Nephron (organoid): ENCODE results near the gene NMU.
A peak's percentile ranks its signal among the peaks of the same experiment; 100 is the strongest.

Experiments
- H3K27ac Mint-ChIP-seq, 3 experiments: 2 replicates each; pipeline ENCODE4 v1.8.0; 2020; ENCODE audit warnings: mixed read lengths in 3 of 3, mild to moderate bottlenecking in 2 of 3, moderate library complexity in 1 of 3
- H3K27me3 Mint-ChIP-seq: 2 replicates; pipeline ENCODE4 v1.8.0; 2021; ENCODE audit warnings: low read depth, mild to moderate bottlenecking, moderate library complexity, mixed read lengths
- H3K36me3 Mint-ChIP-seq: 2 replicates; pipeline ENCODE4 v1.8.0; 2020; ENCODE audit warnings: low read depth, mixed read lengths
- H3K4me1 Mint-ChIP-seq: 2 replicates; pipeline ENCODE4 v1.8.0; 2020; ENCODE audit warnings: mixed read lengths
- H3K4me3 Mint-ChIP-seq, 3 experiments: 2 replicates each; pipeline ENCODE4 v1.8.0; 2020; ENCODE audit warnings: mild to moderate bottlenecking in 3 of 3, mixed read lengths in 3 of 3, moderate library complexity in 2 of 3
- H3K9me3 Mint-ChIP-seq: 2 replicates; pipeline ENCODE4 v1.8.0; 2020; ENCODE audit warnings: mixed read lengths
- CTCF ChIP-seq, 3 experiments: fragments of 200-600 bp; sonication (generic); IDR thresholded peaks; one replicate each; pipeline ENCODE4 v1.5.0; 2021; ENCODE audit warnings: antibody characterized with exemption in 3 of 3; ENCODE audit not compliant: unreplicated experiment in 3 of 3

The NMU gene

GRCh38 chr4:55609393-55609866 is 26.7 kb downstream of the NMU start:
- Mint-ChIP-seq H3K36me3 (no peaks in the 10 kb centered on the region), H3K9me3 (no peaks in the 10 kb centered on the region), H3K4me1 (peaks cover 14% of the 10 kb centered on the region), H3K27ac (peak overlapping the region in 1 of 3 experiments; percentile 13), H3K27me3 (no peaks in the 10 kb centered on the region), H3K4me3 (no peak overlapping the region)
- no peak for TF ChIP-seq CTCF (IDR thresholded peaks at IDR 0.05; ENCODE audit: unreplicated experiment in 3 of 3)

- Mint-ChIP-seq H3K4me1 (peaks cover 14% of the 10 kb centered on the region), H3K36me3 (no peaks in the 10 kb centered on the region), H3K27me3 (no peaks in the 10 kb centered on the region), H3K27ac (no peak overlapping the region), H3K9me3 (no peaks in the 10 kb centered on the region), H3K4me3 (no peak overlapping the region)
- TF ChIP-seq CTCF (IDR thresholded peaks at IDR 0.05; ENCODE audit: unreplicated experiment in 3 of 3), result no peak
Measured at GRCh38 chr4:55608591-55608990, 27.5 kb downstream of the NMU start.

- TF ChIP-seq CTCF (IDR thresholded peaks at IDR 0.05; ENCODE audit: unreplicated experiment in 3 of 3), result no peak
- Mint-ChIP-seq H3K4me3 (no peak overlapping the region), H3K27me3 (no peaks in the 10 kb centered on the region), H3K9me3 (no peaks in the 10 kb centered on the region), H3K27ac (no peak overlapping the region), H3K36me3 (no peaks in the 10 kb centered on the region), H3K4me1 (peaks cover 14% of the 10 kb centered on the region)
Measured at GRCh38 chr4:55604996-55605395, 31.1 kb downstream of the NMU start.

DNA sequence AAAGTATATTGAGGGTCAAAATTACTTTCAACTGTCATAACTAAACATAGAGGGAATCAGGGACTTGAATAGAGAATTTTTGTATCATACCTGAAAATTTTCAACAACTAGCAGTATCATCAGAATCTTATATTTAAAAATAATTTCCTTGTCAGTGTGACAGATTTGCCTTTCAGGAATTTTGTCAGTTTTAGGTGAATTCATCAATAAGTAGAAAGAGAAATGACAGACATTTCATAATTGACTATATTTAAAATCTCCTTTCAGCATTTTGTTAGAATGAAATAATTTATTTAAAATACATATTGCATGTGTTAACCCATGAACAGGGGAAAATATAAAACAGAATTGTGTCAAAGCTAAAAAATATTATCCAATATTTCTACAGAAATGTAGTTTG is 35.5 kb downstream of the NMU start:
- H3K27me3 Mint-ChIP-seq, result no peaks in the 10 kb centered on the region
- TF ChIP-seq CTCF (IDR thresholded peaks at IDR 0.05; ENCODE audit: unreplicated experiment in 3 of 3), result no peak
- no peaks in the 10 kb centered on the region for H3K9me3 Mint-ChIP-seq
- no peak overlapping the region for H3K4me3 Mint-ChIP-seq
- peaks cover 8% of the 10 kb centered on the region for H3K4me1 Mint-ChIP-seq
- no peak overlapping the region for H3K27ac Mint-ChIP-seq
- no peaks in the 10 kb centered on the region for H3K36me3 Mint-ChIP-seq

DNA sequence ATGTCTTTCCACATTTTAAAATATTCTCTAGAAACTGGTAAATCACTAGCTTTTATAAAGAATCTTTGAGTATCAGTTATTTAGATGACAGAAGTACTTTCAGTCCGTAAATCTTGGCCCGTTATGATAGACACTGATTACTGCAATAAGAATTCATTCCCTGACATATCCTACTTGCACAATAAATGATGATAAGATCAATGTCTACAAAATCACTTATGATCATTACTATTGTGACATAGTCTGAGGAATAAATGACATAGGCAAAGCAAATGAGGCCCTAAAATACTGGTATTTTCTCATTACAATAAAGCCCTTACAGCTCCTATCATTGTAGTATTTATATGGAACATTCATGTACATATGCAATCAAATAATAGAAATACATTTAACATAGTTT is 37.5 kb downstream of the NMU start:
- H3K4me3 Mint-ChIP-seq, result no peak overlapping the region
- H3K27ac Mint-ChIP-seq, result no peak overlapping the region
- H3K27me3 Mint-ChIP-seq, result no peaks in the 10 kb centered on the region
- no peaks in the 10 kb centered on the region for H3K36me3 Mint-ChIP-seq
- H3K9me3 Mint-ChIP-seq, result no peaks in the 10 kb centered on the region
- no peaks in the 10 kb centered on the region for H3K4me1 Mint-ChIP-seq
- no peak for TF ChIP-seq CTCF (IDR thresholded peaks at IDR 0.05; ENCODE audit: unreplicated experiment in 3 of 3)

GRCh38 chr4:55592014-55592413 is 44.1 kb downstream of the NMU start, which contains the start of gene PDCL2:
PDCL2 (minus strand) TSS chr4:55592245; CDS start chr4:55592109, 136 bp downstream.
- Mint-ChIP-seq H3K27ac (no peak within 1 kb of the TSS), H3K4me1 (no peaks in the 10 kb centered on the region), H3K4me3 (no peak within 1 kb of the TSS), H3K9me3 (peaks cover 13% of the 10 kb centered on the region), H3K27me3 (no peaks in the 10 kb centered on the region), H3K36me3 (peaks cover 5% of the 10 kb centered on the region)
- no peak for TF ChIP-seq CTCF (IDR thresholded peaks at IDR 0.05; ENCODE audit: unreplicated experiment in 3 of 3)
